NK-92 (cell line): Measurements from ENCODE around the gene CMSS1.

ENCODE experiments used
- DNase-seq: peaks from one replicate; lab custom pipeline; 2025; ENCODE audit not compliant: unreplicated experiment; lab: John Stamatoyannopoulos, UW

CMSS1 gene

GRCh38 chr3:100160521-100160920 lies 342.9 kb downstream of the CMSS1 start:
- no peak for DNase-seq

- DNase-seq: no peak
Measured at GRCh38 chr3:100163787-100164186, 346.1 kb downstream of the CMSS1 start.

- no peak for DNase-seq
Measured at GRCh38 chr3:100164743-100165142, 347.1 kb downstream of the CMSS1 start.

- DNase-seq: no peak
Measured at GRCh38 chr3:100165926-100166550, 348.4 kb downstream of the CMSS1 start.

- no peak for DNase-seq
Measured at GRCh38 chr3:100169201-100169920, 351.7 kb downstream of the CMSS1 start.

- DNase-seq: no peak
Measured at GRCh38 chr3:100170486-100170885, 352.8 kb downstream of the CMSS1 start.

- DNase-seq: no peak
Measured at GRCh38 chr3:100171211-100171914, 353.7 kb downstream of the CMSS1 start.

- DNase-seq: no peak
Measured at GRCh38 chr3:100173961-100174360, 356.3 kb downstream of the CMSS1 start.

GRCh38 chr3:100175637-100176280 lies 358.1 kb downstream of the CMSS1 start:
- no peak for DNase-seq

GRCh38 chr3:100179692-100180349 lies 362.2 kb downstream of the CMSS1 start:
- no peak for DNase-seq

- no peak for DNase-seq
Measured at GRCh38 chr3:100183608-100184125, 366.0 kb downstream of the CMSS1 start.

GRCh38 chr3:100184948-100185570 lies 367.4 kb downstream of the CMSS1 start:
- DNase-seq: no peak

- DNase-seq: no peak
Measured at GRCh38 chr3:100185847-100186246, 368.2 kb downstream of the CMSS1 start.

- no peak for DNase-seq
Measured at GRCh38 chr3:100189444-100189964, 371.8 kb downstream of the CMSS1 start.

GRCh38 chr3:100195375-100195774 lies 377.7 kb downstream of the CMSS1 start:
- DNase-seq: no peak

- DNase-seq: no peak
Measured at GRCh38 chr3:100197876-100198275, 380.2 kb downstream of the CMSS1 start.

GRCh38 chr3:100198579-100199269 lies 381.1 kb downstream of the CMSS1 start:
- no peak for DNase-seq

- DNase-seq: no peak
Measured at GRCh38 chr3:100205171-100205570, 387.5 kb downstream of the CMSS1 start.

- DNase-seq: no peak
Measured at GRCh38 chr3:100206687-100207086, 389.0 kb downstream of the CMSS1 start.

- DNase-seq: no peak
Measured at GRCh38 chr3:100207886-100208285, 390.2 kb downstream of the CMSS1 start.
